Esophagus squamous epithelium (tissue), 5 donors: ENCODE data around the gene NEB. TPM values are rescaled to one million over a fixed set of nuclear protein-coding genes. Genes with fewer than 3 reads are reported as not detected.
"Not testable (repeated sequence)": the region's sequence is repeated elsewhere in the genome, so short reads cannot be mapped to it uniquely, and the experiment has no call there.

Source experiments
- DNase-seq: peaks from one replicate; lab custom pipeline; 2025; lab: John Stamatoyannopoulos, UW
- H3K27ac ChIP-seq, 4 donors: fragments of 200-600 bp; sonication (generic); one replicate each; pipeline ENCODE4 v1.5.1; 2016 to 2019; ENCODE audit warnings: mild to moderate bottlenecking in 1 of 4
- H3K27me3 ChIP-seq, 4 donors: fragments of 200-600 bp; sonication (generic); 1 replicate in 3 of 4; 2 replicates in 1 of 4; pipeline versions ENCODE4 v1.5.1 to v1.6.0; 2017 to 2021; ENCODE audit warnings: antibody characterized with exemption in 1 of 4
- H3K36me3 ChIP-seq, 3 donors: fragments of 200-600 bp; sonication (generic); one replicate each; pipeline ENCODE4 v1.5.1; 2016 to 2019
- H3K4me1 ChIP-seq, 3 donors: fragments of 200-600 bp; sonication (generic); one replicate each; pipeline ENCODE4 v1.5.1; 2017 to 2019
- H3K4me3 ChIP-seq, 4 donors: fragments of 200-600 bp; sonication (generic); 1 replicate in 3 of 4; 2 replicates in 1 of 4; pipeline ENCODE4 v1.5.1; 2016 to 2019; ENCODE audit warnings: mild to moderate bottlenecking in 2 of 4, moderate library complexity in 1 of 4
- H3K9me3 ChIP-seq, 3 donors: fragments of 200-600 bp; sonication (generic); one replicate each; pipeline ENCODE4 v1.5.1; 2016 to 2019
- POLR2A ChIP-seq, 4 donors: fragments of 450-650 bp; IDR thresholded peaks; one replicate each; pipeline ENCODE4 v1.6.1; 2017; ENCODE audit warnings: antibody characterized with exemption in 4 of 4, mild to moderate bottlenecking in 4 of 4, moderate library complexity in 3 of 4
- WGBS, 2 donors: methylation state at CpG; one replicate each; pipeline ENCODE4 v1.1.5; 2018; 5-methylcytosine and 5-hydroxymethylcytosine counted together
- intact Hi-C: fragments of 100-400 bp; cut with DNase I; formaldehyde crosslinking; loops from one replicate; pipeline ENCODE4 v1.15.0; 2022
- total RNA-seq, 4 donors: library from RNA; depleted of rRNA; stranded (reverse); fragments of >200 nt; gene quantifications; one replicate each; pipeline ENCODE4 v1.1.0, GENCODE V29; 2016
- TF ChIP-seq, protein P1 (sequence below), 6 experiments: fragments of 450-650 bp in 4 of 6; fragments of 200-600 bp in 2 of 6; sonication (generic) in 2 of 6; IDR thresholded peaks; one replicate each; pipeline ENCODE4 v1.5.1; 2016 to 2019; ENCODE audit warnings: antibody characterized with exemption in 6 of 6, mild to moderate bottlenecking in 4 of 6, moderate library complexity in 4 of 6
- donor health status: DM: yes; HTN: yes; CAD: no.

NEB gene
- total RNA-seq, 4 donors from 2014 or later = 0.23 to 1.1 (median 0.61) TPM

DNA sequence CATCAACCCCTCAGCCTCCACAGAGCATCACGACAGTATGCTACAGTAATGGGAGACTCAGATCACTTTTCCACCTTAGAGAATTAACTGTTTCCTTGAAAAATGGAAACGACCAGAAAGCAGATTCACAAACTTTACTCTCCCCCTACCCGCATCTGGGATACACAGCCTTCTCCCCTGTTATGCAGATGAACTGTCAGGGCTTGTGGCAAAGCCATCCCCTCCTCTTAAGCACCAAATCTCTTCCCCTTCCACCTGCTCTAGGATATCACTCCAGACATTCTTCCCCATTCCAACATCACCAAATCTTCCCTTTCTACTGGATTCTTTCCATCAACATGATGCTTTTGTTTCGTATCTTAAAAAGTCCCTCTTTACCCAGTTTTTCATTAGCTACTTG is 26.4 kb downstream of the NEB start:
- TF ChIP-seq, protein P1, sequence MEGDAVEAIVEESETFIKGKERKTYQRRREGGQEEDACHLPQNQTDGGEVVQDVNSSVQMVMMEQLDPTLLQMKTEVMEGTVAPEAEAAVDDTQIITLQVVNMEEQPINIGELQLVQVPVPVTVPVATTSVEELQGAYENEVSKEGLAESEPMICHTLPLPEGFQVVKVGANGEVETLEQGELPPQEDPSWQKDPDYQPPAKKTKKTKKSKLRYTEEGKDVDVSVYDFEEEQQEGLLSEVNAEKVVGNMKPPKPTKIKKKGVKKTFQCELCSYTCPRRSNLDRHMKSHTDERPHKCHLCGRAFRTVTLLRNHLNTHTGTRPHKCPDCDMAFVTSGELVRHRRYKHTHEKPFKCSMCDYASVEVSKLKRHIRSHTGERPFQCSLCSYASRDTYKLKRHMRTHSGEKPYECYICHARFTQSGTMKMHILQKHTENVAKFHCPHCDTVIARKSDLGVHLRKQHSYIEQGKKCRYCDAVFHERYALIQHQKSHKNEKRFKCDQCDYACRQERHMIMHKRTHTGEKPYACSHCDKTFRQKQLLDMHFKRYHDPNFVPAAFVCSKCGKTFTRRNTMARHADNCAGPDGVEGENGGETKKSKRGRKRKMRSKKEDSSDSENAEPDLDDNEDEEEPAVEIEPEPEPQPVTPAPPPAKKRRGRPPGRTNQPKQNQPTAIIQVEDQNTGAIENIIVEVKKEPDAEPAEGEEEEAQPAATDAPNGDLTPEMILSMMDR (IDR thresholded peaks at IDR 0.05) = no peak
- no peak for TF ChIP-seq POLR2A (IDR thresholded peaks at IDR 0.05)
- Histone ChIP-seq H3K4me1 (no peaks in the 10 kb centered on the region), H3K36me3 (no peaks in the 10 kb centered on the region), H3K27ac (no peak overlapping the region), H3K9me3 (no peaks in the 10 kb centered on the region), H3K27me3 (peaks cover 0 to 3% (median 0%) of the 10 kb centered on the region in 4 donors), H3K4me3 (no peak overlapping the region)
- intact Hi-C loops = no loop called here
- no peak for DNase-seq
- WGBS, 2 donors = 53 to 56% methylated on average over 4 of the region's 4 CpGs

DNA sequence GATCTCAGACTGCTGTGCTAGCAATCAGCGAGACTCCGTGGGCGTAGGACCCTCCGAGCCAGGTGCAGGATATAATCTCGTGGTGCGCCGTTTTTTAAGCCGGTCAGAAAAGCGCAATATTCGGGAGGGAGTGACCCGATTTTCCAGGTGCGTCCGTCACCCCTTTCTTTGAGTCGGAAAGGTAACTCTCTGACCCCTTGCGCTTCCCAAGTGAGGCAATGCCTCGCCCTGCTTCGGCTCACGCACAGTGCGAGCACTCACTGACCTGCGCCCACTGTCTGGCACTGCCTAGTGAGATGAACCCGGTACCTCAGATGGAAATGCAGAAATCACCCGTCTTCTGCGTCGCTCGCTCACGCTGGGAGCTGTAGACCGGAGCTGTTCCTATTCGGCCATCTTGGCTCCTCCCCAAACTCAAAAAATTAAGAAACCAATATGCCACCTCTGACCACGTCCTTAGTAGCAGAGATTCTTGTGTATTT is 29.8 kb downstream of the NEB start:
- H3K4me3 ChIP-seq, H3K27ac ChIP-seq, DNase-seq, H3K4me1 ChIP-seq, intact Hi-C loops, H3K27me3 ChIP-seq, H3K36me3 ChIP-seq, H3K9me3 ChIP-seq: not testable (repeated sequence)
- 87 to 92% methylated on average over 7 to 10 of the region's 29 CpGs for WGBS, 2 donors

DNA sequence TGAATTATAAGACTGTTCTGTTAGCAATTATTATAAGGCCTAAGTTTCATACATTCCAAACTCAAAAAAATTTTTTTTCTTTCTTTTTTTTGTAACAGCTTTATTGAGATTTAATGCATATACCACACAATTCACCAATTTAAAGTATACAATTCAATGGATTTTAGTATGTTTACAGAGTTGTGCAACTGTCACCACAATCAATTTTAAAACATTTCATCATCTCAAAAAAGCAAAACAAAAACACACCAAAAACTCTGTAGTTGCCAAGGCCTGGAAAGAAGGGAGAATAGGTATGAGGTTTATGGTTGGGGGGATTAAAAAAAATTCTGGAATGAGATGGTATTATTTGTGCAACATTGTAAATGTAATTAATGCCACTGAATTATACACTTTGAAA is 36.1 kb downstream of the NEB start:
- DNase-seq, H3K27ac ChIP-seq, H3K9me3 ChIP-seq, H3K4me1 ChIP-seq, intact Hi-C loops, H3K4me3 ChIP-seq, H3K27me3 ChIP-seq, H3K36me3 ChIP-seq: not testable (repeated sequence)

DNA sequence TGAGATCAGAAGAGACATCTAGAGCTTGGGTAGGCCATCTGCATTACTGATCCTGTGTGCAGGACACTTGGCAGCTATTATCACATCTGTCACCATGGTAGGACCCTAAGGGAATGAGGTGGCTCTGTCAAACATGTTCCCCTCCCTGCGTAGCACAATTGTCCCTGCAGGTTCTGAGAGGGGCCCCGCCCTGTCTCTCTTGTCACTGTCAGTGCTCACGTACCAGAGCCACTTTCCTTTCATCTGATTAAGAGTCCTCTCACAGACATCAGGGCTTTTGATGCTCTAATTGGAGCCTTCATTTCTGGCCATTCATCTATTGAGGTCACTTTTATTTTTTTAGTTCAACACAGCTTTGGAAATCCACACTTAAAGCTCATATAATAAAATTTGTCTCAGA is 38.5 kb downstream of the NEB start:
- 86 to 91% methylated on average over 3 of the region's 3 CpGs for WGBS, 2 donors

DNA sequence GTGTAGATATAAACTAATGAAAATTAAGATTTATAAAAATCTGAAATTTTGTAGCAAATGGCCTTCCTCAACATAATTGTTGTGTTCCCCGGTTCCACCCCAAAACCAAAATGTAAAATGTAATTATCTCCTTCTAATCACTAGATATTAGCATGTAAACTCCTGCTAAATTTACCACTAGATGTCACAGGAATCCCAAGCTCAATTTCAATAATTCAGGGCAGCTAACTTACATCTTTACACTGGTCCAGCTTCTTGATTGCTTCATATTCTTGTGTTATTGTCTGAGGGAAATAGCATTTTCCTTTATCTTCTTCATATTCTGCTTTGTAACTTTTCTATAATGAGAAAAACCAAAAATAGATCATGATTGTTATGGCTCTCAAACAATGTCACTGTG is 42.6 kb downstream of the NEB start:
- H3K9me3 ChIP-seq = no peaks in the 10 kb centered on the region
- WGBS, 2 donors = 92 to 93% methylated on average over 1 of the region's 1 CpG
- H3K27me3 ChIP-seq = no peaks in the 10 kb centered on the region
- H3K27ac ChIP-seq = no peak overlapping the region
- TF ChIP-seq, protein P1 (IDR thresholded peaks at IDR 0.05) = no peak
- TF ChIP-seq POLR2A (IDR thresholded peaks at IDR 0.05) = no peak
- no peaks in the 10 kb centered on the region for H3K4me1 ChIP-seq
- H3K36me3 ChIP-seq = no peaks in the 10 kb centered on the region
- no peak overlapping the region for H3K4me3 ChIP-seq
- no peak for DNase-seq
- intact Hi-C loops = no loop called here

More for the DNA sequence above, 38.5 kb downstream of the NEB start:
- intact Hi-C loops = no loop called here
- Histone ChIP-seq H3K27me3 (no peaks in the 10 kb centered on the region), H3K4me3 (no peak overlapping the region), H3K27ac (no peak overlapping the region), H3K36me3 (no peaks in the 10 kb centered on the region), H3K9me3 (no peaks in the 10 kb centered on the region), H3K4me1 (no peaks in the 10 kb centered on the region)
- TF ChIP-seq, protein P1 (IDR thresholded peaks at IDR 0.05) = no peak
- no peak for TF ChIP-seq POLR2A (IDR thresholded peaks at IDR 0.05)
- no peak for DNase-seq

DNA sequence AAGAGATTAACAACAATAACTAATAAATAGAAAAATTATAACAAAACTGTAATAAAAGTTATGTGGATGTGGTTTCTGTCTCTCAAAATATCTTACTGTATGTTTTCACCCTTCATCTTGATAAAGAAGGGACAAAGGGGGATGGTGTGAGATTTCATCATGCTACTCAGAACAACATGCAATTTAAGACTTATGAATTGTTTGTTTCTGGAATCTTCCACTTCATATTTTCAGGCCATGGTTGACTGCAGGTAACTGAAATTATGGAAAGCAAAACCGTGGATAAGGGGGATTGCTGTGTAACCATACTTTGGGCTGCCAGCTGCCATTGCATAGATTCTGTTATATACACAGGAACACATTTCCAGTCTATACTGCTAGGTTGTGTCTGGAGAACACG is 45.6 kb downstream of the NEB start:
- Histone ChIP-seq H3K9me3 (no peaks in the 10 kb centered on the region), H3K4me3 (no peak overlapping the region), H3K36me3 (no peaks in the 10 kb centered on the region), H3K27me3 (no peaks in the 10 kb centered on the region), H3K27ac (no peak overlapping the region), H3K4me1 (no peaks in the 10 kb centered on the region)
- intact Hi-C loops = no loop called here
- 61 to 88% methylated on average over 2 of the region's 2 CpGs for WGBS, 2 donors
- DNase-seq = no peak
- no peak for TF ChIP-seq POLR2A (IDR thresholded peaks at IDR 0.05)
- TF ChIP-seq, protein P1 (IDR thresholded peaks at IDR 0.05) = no peak
